ENCODE measurements around the gene RGS3.

Gene RGS3

DNA sequence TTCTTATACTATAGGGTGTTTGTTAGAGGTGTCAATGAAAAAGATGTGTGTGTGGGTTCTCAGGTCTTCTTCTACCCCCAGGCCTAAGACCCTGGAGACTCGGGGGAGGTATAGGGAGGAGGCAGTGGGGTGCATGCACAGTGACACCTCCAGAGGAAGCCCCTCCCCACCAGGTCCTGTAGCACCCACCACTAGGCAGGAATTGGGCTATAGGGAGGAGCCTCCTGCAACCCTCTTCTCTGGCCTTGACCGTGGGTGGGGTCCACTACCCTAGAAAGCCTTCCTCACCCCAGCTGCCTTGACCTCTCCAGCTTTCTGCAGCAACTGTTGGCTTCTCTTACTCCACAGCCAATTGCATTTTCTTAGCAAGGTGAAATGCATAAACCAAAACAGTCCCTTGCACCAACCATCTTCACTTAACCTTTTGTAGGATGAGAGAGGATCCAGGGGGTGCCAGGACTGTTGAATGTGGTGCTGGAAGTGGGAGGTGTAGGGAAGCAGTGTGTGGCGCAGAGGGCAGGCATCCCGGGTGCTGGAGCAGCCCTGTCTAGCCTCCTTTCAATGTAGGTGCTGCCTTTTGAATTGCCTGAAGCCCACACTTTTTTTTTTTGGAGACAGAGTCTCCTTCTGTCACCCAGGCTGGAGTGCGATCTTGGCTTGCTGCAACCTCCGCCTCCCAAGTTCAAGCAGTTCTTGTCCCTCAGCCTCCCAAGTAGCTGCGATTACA lies 128.5 kb downstream of the RGS3 start:
- H3K4me3 ChIP-seq (ENCODE audit: low read depth, low read length) = no peak overlapping the region
- TF ChIP-seq CTCF (IDR thresholded peaks at IDR 0.05; ENCODE audit: insufficient read depth, low read depth, low read length, missing control alignments) = no peak
- DNase-seq (ENCODE audit: low read depth) = no peak

GRCh38 chr9:113592876-113593575 lies 129.5 kb downstream of the RGS3 start:
- no peak for TF ChIP-seq CTCF (IDR thresholded peaks at IDR 0.05; ENCODE audit: insufficient read depth, low read depth, low read length, missing control alignments)
- H3K4me3 ChIP-seq (ENCODE audit: low read depth, low read length) = no peak overlapping the region

DNA sequence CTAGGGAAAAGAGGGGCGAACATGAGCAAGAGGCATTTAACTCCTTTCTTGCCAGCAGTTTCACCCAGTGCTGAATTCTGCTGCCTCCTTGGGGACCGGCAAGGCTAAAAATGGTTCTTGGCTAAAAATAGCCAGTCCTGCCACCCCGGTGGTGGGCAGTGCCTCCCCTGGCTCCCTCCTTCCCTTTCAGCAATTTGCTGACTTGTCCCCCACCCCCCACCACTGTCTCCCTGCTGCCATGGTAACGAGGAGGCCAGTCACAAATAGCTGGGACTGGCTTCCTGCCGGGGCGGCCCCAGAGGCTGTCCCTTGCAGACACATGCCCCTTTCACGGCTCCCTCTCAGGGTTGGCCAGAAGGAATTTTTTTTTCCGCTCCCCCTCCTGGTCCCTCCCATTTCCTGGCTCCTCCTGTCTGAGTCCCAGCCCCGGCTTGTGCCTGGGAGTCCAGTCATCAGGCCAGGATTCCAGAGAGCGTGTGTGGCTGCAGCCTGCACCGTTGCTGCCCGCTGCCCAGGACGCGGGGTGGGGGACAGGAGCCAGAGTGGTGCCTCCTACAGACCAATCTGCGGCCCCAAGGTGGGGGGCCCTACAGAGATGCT lies 130.3 kb downstream of the RGS3 start:
- no peak for TF ChIP-seq CTCF (IDR thresholded peaks at IDR 0.05; ENCODE audit: insufficient read depth, low read depth, low read length, missing control alignments)
- peak; percentile 77 for DNase-seq (ENCODE audit: low read depth)
- H3K4me3 ChIP-seq (ENCODE audit: low read depth, low read length) = no peak overlapping the region

More at GRCh38 chr9:113592876-113593575, 129.5 kb downstream of the RGS3 start:
- DNase-seq (ENCODE audit: low read depth) = no peak

DNA sequence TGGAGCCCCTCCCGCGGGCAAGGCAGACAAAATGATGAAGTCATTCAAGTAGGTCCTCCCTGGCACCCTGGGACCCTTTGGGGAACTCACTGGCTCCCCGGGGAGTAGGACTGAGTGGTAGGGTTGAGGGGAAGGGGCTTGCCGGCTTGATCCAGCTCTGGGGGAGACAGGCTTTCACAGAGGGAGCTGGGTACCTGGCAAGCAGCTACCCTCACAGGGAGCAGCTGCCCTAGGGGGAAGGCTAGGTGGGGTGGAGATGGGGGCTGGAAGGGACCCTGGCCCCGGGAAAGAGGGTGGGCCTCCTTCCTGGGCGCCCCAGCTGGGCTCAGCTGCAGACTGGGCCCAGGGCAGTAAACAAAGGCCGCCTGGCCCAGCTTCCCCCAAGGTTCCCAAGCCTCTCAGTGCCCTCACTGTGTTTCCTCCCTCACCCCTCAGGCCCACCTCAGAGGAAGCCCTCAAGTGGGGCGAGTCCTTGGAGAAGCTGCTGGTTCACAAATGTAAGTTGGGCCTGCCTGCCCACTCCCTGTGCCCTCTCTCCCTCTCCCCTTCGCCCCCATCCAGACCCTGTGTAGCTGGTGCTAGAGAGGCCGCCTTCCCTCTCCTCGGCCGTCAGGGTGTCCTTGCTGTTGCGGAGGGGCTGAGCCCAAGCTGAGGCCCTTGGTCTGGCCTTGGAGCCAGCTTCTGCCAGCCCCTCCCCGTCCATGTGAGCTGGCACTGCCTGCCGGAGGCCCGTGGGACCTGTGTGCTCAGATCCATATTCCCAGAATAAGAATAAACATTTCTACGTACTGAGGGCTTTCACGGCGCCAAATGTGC lies 131.2 kb downstream of the RGS3 start:
- no peak overlapping the region for H3K4me3 ChIP-seq (ENCODE audit: low read depth, low read length)
- no peak for DNase-seq (ENCODE audit: low read depth)
- TF ChIP-seq CTCF (IDR thresholded peaks at IDR 0.05; ENCODE audit: insufficient read depth, low read depth, low read length, missing control alignments) = no peak

DNA sequence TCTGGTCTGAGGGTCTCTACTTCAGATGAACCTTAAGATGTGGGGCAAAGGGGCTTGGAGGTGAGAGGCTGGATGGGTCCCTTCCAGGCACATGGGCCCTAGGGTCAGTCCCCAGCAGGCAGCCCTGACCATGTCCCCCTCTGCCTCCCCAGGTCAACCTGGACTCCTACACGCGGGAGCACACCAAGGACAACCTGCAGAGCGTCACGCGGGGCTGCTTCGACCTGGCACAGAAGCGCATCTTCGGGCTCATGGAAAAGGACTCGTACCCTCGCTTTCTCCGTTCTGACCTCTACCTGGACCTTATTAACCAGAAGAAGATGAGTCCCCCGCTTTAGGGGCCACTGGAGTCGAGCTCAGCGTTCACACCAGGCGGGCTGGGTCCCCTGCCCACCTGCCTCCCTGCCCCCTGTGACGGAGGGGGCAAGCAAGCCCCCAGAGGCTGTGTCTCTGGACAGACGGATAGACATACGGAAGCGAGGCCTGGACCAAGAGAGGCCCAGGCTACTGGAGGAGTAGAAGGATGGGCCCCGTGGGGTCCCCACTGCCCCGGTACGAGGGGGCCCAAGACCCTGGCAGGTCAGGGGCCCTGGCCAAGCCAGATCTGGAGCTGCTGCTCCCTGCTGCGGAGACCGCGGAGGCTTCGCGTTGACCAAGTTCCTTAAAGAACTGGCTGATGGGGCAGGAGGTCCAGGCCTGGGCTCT lies 133.2 kb downstream of the RGS3 start:
- DNase-seq (ENCODE audit: low read depth) = no peak
- no peak overlapping the region for H3K4me3 ChIP-seq (ENCODE audit: low read depth, low read length)

More for the DNA sequence above, 133.2 kb downstream of the RGS3 start:
- no peak for TF ChIP-seq CTCF (IDR thresholded peaks at IDR 0.05; ENCODE audit: insufficient read depth, low read depth, low read length, missing control alignments)
